Rectal smooth muscle tissue (tissue), 1 donor: ENCODE data around the gene OPN1MW3.

Experiments used
- H3K27ac ChIP-seq: one replicate; pipeline ENCODE4 v1.7.0; 2013; ENCODE audit warnings: low read depth, low read length, inconsistent platforms
- H3K27me3 ChIP-seq: one replicate; pipeline ENCODE4 v1.7.0; 2013; ENCODE audit warnings: low read length; ENCODE audit not compliant: control insufficient read depth, insufficient read depth
- H3K36me3 ChIP-seq: one replicate; pipeline ENCODE4 v1.7.0; 2013; ENCODE audit warnings: low read length; ENCODE audit not compliant: control insufficient read depth, insufficient read depth
- H3K4me1 ChIP-seq: one replicate; pipeline ENCODE4 v1.7.0; 2013; ENCODE audit warnings: low read length; ENCODE audit not compliant: control insufficient read depth, insufficient read depth
- H3K4me3 ChIP-seq: one replicate; pipeline ENCODE4 v1.7.0; 2013; ENCODE audit warnings: low read length
- H3K9ac ChIP-seq: one replicate; pipeline ENCODE4 v1.7.0; 2013; ENCODE audit warnings: low read length

The OPN1MW3 gene

GRCh38 chrX:154303476-154303875 is 46.1 kb downstream of the OPN1MW3 start:
- Histone ChIP-seq H3K27ac (no peak overlapping the region), H3K4me3 (no peak overlapping the region), H3K9ac (no peak overlapping the region), H3K4me1 (no peaks in the 10 kb centered on the region), H3K36me3 (no peaks in the 10 kb centered on the region), H3K27me3 (peaks cover 5% of the 10 kb centered on the region)

GRCh38 chrX:154304846-154305245 is 47.5 kb downstream of the OPN1MW3 start:
- Histone ChIP-seq H3K27ac (no peak overlapping the region), H3K4me3 (no peak overlapping the region), H3K36me3 (no peaks in the 10 kb centered on the region), H3K9ac (no peak overlapping the region), H3K4me1 (no peaks in the 10 kb centered on the region), H3K27me3 (peaks cover 5% of the 10 kb centered on the region)

- H3K36me3 ChIP-seq = no peaks in the 10 kb centered on the region
- H3K4me1 ChIP-seq = no peaks in the 10 kb centered on the region
- H3K27me3 ChIP-seq = peaks cover 5% of the 10 kb centered on the region
- no peak overlapping the region for H3K9ac ChIP-seq
- H3K27ac ChIP-seq = no peak overlapping the region
- H3K4me3 ChIP-seq = no peak overlapping the region
These were observed 48.3 kb downstream of the OPN1MW3 start for GRCh38 chrX:154305541-154306205.

- H3K27ac ChIP-seq = no peak overlapping the region
- no peaks in the 10 kb centered on the region for H3K4me1 ChIP-seq
- H3K4me3 ChIP-seq = no peak overlapping the region
- H3K36me3 ChIP-seq = no peaks in the 10 kb centered on the region
- H3K27me3 ChIP-seq = peaks cover 5% of the 10 kb centered on the region
- H3K9ac ChIP-seq = no peak overlapping the region
These were observed 49.8 kb downstream of the OPN1MW3 start for GRCh38 chrX:154307202-154307601.

GRCh38 chrX:154308108-154308946 is 50.9 kb downstream of the OPN1MW3 start:
- peaks cover 5% of the 10 kb centered on the region for H3K27me3 ChIP-seq
- no peak overlapping the region for H3K9ac ChIP-seq
- H3K4me1 ChIP-seq = no peaks in the 10 kb centered on the region
- no peak overlapping the region for H3K4me3 ChIP-seq
- no peak overlapping the region for H3K27ac ChIP-seq
- no peaks in the 10 kb centered on the region for H3K36me3 ChIP-seq

GRCh38 chrX:154309041-154309775 is 51.8 kb downstream of the OPN1MW3 start:
- no peak overlapping the region for H3K9ac ChIP-seq
- H3K27me3 ChIP-seq = peaks cover 5% of the 10 kb centered on the region

GRCh38 chrX:154310616-154311536 is 53.5 kb downstream of the OPN1MW3 start:
- Histone ChIP-seq H3K9ac (no peak overlapping the region), H3K4me1 (no peaks in the 10 kb centered on the region), H3K36me3 (no peaks in the 10 kb centered on the region), H3K27ac (no peak overlapping the region), H3K4me3 (no peak overlapping the region), H3K27me3 (peaks cover 5% of the 10 kb centered on the region)

More at GRCh38 chrX:154309041-154309775, 51.8 kb downstream of the OPN1MW3 start:
- Histone ChIP-seq H3K27ac (no peak overlapping the region), H3K36me3 (no peaks in the 10 kb centered on the region), H3K4me1 (no peaks in the 10 kb centered on the region), H3K4me3 (no peak overlapping the region)

- Histone ChIP-seq H3K4me1 (no peaks in the 10 kb centered on the region), H3K4me3 (no peak overlapping the region), H3K27me3 (peaks cover 5% of the 10 kb centered on the region), H3K27ac (no peak overlapping the region), H3K36me3 (no peaks in the 10 kb centered on the region), H3K9ac (no peak overlapping the region)
These were observed 54.7 kb downstream of the OPN1MW3 start for GRCh38 chrX:154312116-154312515.

- no peak overlapping the region for H3K27ac ChIP-seq
- H3K4me1 ChIP-seq = no peaks in the 10 kb centered on the region
- no peak overlapping the region for H3K4me3 ChIP-seq
- H3K36me3 ChIP-seq = no peaks in the 10 kb centered on the region
- H3K9ac ChIP-seq = no peak overlapping the region
- H3K27me3 ChIP-seq = peaks cover 2% of the 10 kb centered on the region
These were observed 55.8 kb downstream of the OPN1MW3 start for GRCh38 chrX:154313147-154313546.

GRCh38 chrX:154315416-154315815 is 58.0 kb downstream of the OPN1MW3 start:
- no peak overlapping the region for H3K9ac ChIP-seq
- H3K27ac ChIP-seq = no peak overlapping the region
- H3K36me3 ChIP-seq = no peaks in the 10 kb centered on the region
- H3K4me3 ChIP-seq = no peak overlapping the region
- H3K4me1 ChIP-seq = no peaks in the 10 kb centered on the region
- H3K27me3 ChIP-seq = no peaks in the 10 kb centered on the region

- no peak overlapping the region for H3K9ac ChIP-seq
- no peak overlapping the region for H3K27ac ChIP-seq
- no peaks in the 10 kb centered on the region for H3K4me1 ChIP-seq
These were observed 60.1 kb downstream of the OPN1MW3 start for GRCh38 chrX:154317391-154317995.

More at GRCh38 chrX:154317391-154317995, 60.1 kb downstream of the OPN1MW3 start:
- no peaks in the 10 kb centered on the region for H3K36me3 ChIP-seq
- H3K4me3 ChIP-seq = no peak overlapping the region
- no peaks in the 10 kb centered on the region for H3K27me3 ChIP-seq
